ENCODE data around the gene S100A12.

DNA sequence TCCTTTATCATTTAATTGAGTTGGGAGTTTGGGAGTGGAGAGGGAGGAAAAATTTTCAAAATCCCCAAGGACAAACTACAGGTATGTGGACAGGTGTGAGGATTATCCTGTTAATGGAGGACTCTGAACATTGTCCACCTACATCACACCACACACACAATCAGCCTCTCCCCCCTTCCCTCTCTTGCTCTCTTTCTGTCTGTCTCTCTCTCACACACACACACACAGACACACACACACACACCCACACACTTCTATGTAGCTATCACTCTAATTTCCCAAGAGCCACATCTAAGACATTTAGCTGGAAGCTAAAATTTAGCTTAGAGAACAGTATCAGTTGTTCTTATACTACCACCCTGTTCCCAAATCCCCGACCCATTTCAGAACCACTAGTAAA, 14.0 kb upstream of the S100A12 start:
- TF ChIP-seq, protein P1, sequence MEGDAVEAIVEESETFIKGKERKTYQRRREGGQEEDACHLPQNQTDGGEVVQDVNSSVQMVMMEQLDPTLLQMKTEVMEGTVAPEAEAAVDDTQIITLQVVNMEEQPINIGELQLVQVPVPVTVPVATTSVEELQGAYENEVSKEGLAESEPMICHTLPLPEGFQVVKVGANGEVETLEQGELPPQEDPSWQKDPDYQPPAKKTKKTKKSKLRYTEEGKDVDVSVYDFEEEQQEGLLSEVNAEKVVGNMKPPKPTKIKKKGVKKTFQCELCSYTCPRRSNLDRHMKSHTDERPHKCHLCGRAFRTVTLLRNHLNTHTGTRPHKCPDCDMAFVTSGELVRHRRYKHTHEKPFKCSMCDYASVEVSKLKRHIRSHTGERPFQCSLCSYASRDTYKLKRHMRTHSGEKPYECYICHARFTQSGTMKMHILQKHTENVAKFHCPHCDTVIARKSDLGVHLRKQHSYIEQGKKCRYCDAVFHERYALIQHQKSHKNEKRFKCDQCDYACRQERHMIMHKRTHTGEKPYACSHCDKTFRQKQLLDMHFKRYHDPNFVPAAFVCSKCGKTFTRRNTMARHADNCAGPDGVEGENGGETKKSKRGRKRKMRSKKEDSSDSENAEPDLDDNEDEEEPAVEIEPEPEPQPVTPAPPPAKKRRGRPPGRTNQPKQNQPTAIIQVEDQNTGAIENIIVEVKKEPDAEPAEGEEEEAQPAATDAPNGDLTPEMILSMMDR (conservative IDR thresholded peaks at IDR 0.05): no peak
- TF ChIP-seq ZFX (IDR thresholded peaks at IDR 0.05): no peak

Data from C4-2B (cell line).